NOMO-1 treated with dmso at 0.1 percent for 144 hours (cell line): Measurements from ENCODE around the gene SNAI3.

Source experiments
- DNase-seq: peaks from one replicate; lab custom pipeline; 2025; ENCODE audit not compliant: unreplicated experiment; lab: John Stamatoyannopoulos, UW

SNAI3 gene

GRCh38 chr16:88721815-88722755, 35.8 kb upstream of the SNAI3 start:
- no peak for DNase-seq

- no peak for DNase-seq
Measured at GRCh38 chr16:88721236-88721635, 34.9 kb upstream of the SNAI3 start.

DNA sequence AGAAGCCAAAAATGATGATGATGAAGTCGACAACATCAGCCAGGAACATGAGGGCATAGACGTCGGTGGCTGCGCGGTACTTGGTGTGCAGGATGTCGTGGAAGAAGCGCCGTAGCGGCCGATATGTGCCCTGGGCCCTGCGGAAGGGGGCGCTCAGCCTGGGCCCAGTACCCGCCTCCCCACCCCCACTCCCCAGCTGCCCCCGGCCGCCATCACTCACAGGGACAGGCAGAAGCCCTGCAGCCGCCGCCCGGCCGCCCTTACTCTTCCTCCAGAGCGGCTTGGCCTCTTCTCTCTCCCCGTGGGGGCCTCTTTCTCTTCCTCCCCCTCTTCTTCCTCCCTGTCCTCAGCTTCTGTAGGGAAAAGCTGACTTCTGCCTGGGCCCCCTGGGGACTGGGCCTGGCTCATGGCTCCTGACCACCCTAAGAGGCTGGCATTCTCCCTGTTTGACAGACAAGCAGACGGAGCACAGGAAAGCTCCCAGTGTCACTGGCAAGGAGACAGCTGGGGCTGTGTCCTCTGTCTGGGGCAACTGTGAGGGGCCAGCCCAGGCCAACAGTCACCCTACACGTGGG, 34.2 kb upstream of the SNAI3 start:
- no peak for DNase-seq

- DNase-seq = no peak
Measured at GRCh38 chr16:88719933-88720296, 33.6 kb upstream of the SNAI3 start.

- no peak for DNase-seq
Measured at GRCh38 chr16:88719267-88719932, 33.1 kb upstream of the SNAI3 start.

DNA sequence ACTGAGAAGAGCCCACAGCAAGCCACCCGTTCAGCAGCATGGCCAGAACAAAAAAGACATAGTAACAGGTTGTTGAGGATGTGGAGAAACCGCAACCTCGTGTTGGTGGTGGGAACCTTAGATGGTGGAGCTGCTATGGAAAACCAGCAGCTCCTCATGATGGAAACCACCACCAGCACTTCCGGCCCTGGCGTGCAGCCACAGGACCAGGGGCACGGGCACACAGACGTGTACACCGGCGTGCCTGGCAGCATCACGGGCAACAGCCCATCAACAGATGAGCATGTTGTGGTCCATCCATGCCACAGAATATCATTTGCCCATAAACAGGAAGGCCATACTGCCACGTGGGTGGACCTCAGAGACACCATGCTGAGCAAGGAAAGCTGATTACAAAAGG, 31.9 kb upstream of the SNAI3 start:
- DNase-seq = no peak

DNA sequence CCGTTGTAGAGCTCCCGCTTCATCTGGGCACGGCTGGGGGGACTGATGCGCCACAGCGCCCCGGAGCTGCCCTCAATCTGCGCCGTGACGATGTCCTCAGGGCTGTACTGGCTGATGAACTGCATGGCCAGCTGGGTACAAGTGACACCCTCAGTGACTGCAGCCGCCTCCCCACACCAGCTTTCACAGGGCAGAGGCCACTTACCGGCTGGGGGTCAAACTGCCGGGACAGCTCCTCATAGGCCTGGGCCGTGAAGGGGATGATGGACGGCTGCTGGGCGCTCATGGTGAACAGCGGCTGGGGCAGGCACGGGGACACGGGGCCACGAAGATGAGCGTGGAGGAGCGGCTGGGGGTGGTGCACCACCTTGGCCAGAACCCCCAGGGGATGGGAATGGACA, 30.3 kb upstream of the SNAI3 start:
- DNase-seq = no peak

DNA sequence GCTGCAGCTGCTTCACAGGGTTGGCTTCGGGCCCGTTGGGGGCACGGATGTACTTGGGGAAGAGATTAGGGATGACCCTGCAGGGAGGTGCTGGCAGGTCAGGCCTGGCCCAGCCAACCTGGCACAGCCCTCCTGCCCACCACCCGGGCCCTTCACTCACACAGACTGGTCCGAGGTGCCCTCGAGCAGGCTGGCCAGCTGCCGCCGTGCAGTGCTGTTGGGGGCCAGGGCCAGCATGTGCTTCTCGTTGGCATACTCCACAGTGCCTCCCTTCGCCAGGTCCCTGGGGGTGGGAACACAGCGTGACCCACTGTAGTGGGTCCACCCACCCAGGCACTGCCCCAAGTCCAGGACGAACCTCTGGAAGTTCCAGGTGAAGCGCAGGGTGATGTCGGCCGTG, 29.9 kb upstream of the SNAI3 start:
- no peak for DNase-seq

- DNase-seq = no peak
Measured at GRCh38 chr16:88715312-88716190, 29.2 kb upstream of the SNAI3 start.

GRCh38 chr16:88714420-88715302, 28.4 kb upstream of the SNAI3 start:
- DNase-seq = no peak

GRCh38 chr16:88713568-88714419, 27.5 kb upstream of the SNAI3 start:
- no peak for DNase-seq

DNA sequence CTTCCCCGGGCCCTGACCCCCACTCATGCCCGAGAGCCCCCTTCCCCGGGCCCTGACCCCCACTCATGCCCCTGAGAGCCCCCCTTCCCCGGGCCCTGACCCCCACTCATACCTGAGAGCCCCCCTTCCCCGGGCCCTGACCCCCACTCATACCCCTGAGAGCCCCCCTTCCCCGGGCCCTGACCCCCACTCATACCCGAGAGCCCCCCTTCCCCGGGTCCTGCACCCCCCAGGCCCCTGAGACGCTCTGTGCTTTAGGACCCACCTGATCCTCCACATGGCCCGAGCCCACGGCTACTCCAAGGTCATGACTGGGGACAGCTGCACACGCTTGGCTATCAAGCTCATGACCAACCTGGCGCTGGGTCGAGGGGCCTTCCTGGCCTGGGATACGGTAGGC, 26.7 kb upstream of the SNAI3 start:
- no peak for DNase-seq

DNA sequence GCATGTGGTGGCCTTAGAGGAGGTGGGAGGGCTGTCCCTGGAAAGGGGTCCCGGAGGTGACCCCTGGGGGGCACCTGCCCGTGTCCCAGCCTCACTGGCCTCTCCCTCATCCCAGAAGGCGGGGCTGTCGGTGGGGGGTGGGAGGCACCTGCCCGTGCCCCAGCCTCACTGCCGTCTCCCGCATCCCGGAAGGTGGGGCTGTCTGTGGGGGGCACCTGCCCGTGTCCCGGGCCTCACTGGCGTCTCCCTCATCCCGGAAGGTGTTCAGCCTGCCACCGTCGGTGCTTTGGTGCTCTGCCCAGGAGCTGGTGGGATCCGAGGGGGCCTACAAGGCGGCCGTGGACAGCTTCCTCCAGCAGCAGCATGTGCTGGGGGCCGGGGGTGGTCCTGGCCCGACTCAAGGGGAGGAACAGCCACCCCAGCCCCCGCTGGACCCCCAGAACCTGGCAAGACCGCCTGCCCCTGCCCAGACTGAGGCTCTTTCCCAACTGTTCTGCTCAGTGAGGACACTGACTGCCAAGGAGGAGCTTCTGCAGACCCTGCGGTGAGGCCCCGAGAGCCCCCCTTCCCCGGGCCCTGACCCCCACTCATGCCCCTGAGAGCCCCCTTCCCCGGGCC, 26.2 kb upstream of the SNAI3 start:
- no peak for DNase-seq

GRCh38 chr16:88711750-88712340, 25.5 kb upstream of the SNAI3 start:
- DNase-seq = no peak

DNA sequence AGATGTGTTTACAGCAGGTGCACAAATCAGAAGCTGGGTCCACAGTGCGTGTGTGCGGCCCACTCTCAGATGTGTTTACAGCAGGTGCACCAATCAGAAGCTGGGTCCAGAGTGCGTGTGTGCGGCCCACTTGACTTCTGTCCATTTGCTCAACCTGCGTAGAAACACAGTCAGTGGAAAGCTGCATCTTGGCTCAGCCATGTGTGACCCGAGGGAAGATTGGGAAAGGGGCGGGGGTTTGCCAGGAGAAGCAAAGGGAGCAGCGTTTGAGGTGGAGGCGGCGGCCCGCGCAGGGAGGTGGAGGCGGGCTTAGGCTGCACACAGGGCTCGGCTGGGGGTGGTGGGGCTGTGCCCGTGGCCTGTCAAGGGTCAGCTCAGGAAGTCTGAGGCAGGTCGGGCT, 24.2 kb upstream of the SNAI3 start:
- no peak for DNase-seq

DNA sequence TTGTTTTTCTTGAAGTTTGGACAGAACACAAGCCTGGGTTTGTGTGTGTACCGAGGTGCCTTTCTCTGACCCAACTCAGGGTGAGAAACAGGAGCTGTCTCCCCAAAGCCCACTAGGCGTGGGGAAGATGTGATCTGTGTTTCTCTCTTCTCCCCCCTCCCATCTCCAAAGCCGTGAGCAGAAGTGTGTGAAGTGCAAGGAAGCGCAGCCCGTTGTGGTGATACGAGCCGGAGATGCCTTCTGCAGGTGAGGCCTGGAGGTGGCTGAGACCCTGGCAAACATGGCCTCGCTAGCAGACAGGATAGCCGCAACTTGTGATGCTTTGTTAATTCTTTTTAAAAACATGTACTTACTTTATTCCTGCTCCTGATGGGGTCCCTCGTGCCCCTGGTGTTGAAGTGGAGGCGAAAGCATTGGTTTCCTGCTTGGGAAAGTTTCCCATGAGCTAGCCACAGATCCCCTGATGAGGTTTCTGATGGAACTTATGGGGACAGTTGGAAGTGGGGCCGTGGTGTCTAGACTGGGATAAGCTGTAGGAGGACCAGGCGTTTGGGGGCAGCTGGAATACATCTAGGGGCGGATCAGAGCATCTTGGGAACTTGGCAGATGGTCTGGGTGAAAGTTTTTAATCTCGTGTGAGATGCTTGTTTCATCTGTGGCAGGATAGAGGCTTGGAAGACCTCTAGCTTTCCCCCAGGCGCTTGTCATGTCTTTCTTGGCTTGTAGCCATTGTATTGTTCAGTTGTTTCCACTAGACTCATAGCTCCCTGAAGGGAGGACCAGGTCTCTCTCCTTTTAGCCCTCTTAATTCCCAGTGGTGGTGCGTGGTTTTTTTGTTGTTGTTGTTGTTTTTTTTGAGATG, 20.9 kb upstream of the SNAI3 start:
- no peak for DNase-seq

GRCh38 chr16:88706229-88706964, 20.1 kb upstream of the SNAI3 start, which contains the start of the genes CTU2 and RNF166:
Gene CTU2, plus strand, starts transcription at chr16:88706503. Its CDS starts 28 bp downstream, at chr16:88706531.
Gene RNF166, minus strand, starts transcription at chr16:88706408. Its CDS starts 83 bp downstream, at chr16:88706325.
- DNase-seq = peak; percentile 68
